OCI-M2 (cell line): ENCODE results near the gene LIMS1.
A peak's percentile ranks its signal among the peaks of the same experiment; 100 is the strongest.
"Not testable (repeated sequence)": the region's sequence is repeated elsewhere in the genome, so short reads cannot be mapped to it uniquely, and the experiment has no call there.

Experiments
- DNase-seq: peaks from one replicate; lab custom pipeline; 2025; ENCODE audit not compliant: unreplicated experiment; lab: John Stamatoyannopoulos, UW

Gene LIMS1

DNA sequence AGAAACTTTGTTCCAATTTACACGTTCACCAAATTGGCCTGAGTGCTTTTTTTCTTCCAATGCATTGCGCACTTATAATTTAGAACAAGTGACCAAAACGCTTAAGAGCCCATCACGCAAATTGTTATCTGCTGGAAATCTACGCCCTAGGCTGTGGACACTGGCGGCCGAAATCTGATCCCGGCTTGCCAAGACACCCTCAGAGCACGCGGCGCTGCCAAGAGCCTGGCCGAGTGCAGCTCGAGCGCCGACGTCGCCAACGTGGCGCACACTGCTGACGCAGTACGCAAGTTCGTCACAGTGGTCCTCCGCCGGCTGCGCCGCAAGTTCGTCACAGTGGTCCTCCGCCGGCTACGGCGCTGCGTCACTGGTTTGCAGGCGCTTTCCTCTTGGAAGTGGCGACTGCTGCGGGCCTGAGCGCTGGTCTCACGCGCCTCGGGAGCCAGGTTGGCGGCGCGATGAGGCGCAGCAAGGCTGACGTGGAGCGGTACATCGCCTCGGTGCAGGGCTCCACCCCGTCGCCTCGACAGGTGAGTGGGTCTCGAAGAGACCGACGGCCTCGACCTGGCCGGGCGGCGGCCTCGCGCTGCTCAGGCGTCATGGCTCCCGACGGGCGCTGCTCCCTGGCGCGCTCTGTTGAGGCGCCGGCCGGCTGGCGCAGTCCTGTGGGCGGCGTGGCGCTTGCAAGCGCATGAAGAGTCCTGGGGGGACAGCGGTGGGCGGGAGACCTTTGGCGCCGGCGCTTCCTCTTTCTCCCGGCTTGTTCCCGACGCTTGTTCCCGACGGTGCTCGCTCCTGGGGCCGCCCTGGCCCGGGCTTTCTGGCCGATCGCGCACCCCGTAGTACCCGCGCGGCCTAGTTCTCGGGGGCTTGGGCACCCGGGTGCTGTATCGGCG is 185.1 kb downstream of the LIMS1 start, which contains the start of gene RANBP2:
TSS of gene RANBP2 (plus strand) at position 334 of the 896 bp plus-strand sequence. CDS start at position 459, 125 bp downstream.
- DNase-seq = peak; percentile 38

DNA sequence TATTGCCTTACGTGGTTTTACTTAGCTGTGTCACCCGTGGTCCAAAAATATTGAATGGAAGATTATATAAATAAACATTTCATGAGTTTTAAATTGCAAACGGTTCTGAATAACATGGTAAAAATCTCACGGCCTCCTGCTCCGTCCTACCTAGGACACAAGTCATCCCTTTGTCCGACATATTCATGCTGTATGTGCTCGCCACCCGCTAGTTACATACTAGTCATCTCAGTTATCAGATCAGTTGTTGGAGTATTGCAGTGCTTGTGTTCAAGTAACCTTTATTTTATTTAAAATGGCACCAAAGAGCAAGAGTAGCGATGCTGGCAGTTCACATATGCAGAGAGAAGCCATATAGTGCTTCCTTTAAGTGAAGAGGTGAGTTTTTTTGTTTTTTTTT is 191.8 kb downstream of the LIMS1 start:
- DNase-seq = not testable (repeated sequence)

DNA sequence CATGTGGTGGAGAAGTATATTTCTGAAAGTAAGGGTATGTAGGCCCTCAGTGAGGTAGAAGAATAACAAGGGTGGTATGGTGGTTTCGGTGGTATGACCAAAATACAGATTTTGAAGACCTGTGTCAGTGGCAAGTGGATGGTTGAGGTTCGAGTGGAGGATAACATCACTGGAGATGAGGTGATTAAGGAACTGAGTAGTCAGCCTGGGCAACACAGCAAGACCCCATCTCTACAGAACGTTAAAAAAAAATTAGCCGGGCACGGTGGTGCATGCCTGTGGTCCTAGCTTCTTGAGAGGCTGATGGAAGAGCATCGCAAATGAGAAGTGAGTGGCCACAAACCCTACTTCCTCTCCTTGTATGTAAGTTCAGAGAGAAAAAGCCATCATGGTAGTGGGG is 200.4 kb downstream of the LIMS1 start:
- DNase-seq = not testable (repeated sequence)
